K562 (cell line): Measurements from ENCODE around the gene SCFD2.

ENCODE experiments used
- FOXM1 ChIP-seq, 2 experiments: fragments of 450-650 bp in 1 of 2; sonication (generic) in 1 of 2; formaldehyde crosslinking in 1 of 2; IDR thresholded peaks; 2 replicates each; pipeline versions ENCODE4 v1.6.1 to v1.9.0; 2017 to 2022; ENCODE audit warnings: low read depth in 2 of 2, mild to moderate bottlenecking in 2 of 2, missing genetic modification reagents in 1 of 2, moderate library complexity in 1 of 2
- POLR3A ChIP-seq: IDR thresholded peaks from 2 replicates; pipeline ENCODE4 v1.6.1; 2011; ENCODE audit warnings: borderline replicate concordance, mild to moderate bottlenecking, moderate library complexity; ENCODE audit not compliant: insufficient read length, insufficient read depth; ENCODE audit errors: extremely low read depth
- SMC3 ChIP-seq: conservative IDR thresholded peaks from 2 replicates; pipeline ENCODE4 v1.6.1; 2011; ENCODE audit warnings: low read depth, low read length, improper control_type of control experiment; ENCODE audit not compliant: insufficient read depth
- YY1 ChIP-seq, 3 experiments: IDR thresholded peaks; 2 replicates each; pipeline ENCODE4 v1.6.1; 2011; ENCODE audit warnings: low read length in 2 of 3, mild to moderate bottlenecking in 2 of 3, moderate library complexity in 2 of 3, borderline replicate concordance in 1 of 3, control low read depth in 1 of 3, low read depth in 1 of 3; ENCODE audit not compliant: insufficient read depth in 3 of 3, insufficient replicate concordance in 2 of 3, control insufficient read depth in 1 of 3, insufficient read length in 1 of 3; ENCODE audit errors: extremely low read depth in 1 of 3
- ZZZ3 ChIP-seq: fragments of 450-650 bp; IDR thresholded peaks from 2 replicates; pipeline ENCODE4 v1.6.1; 2016; ENCODE audit warnings: antibody characterized with exemption, mild to moderate bottlenecking, moderate library complexity
- TF ChIP-seq, protein P1 (sequence below), 3 experiments: IDR thresholded peaks in 2 of 3; conservative IDR thresholded peaks in 1 of 3; 2 replicates each; pipeline ENCODE4 v1.5.1; 2011 to 2012; ENCODE audit warnings: low read length in 3 of 3, mild to moderate bottlenecking in 3 of 3, control low read depth in 2 of 3, improper control_type of control experiment in 1 of 3, inconsistent platforms in 1 of 3, low read depth in 1 of 3, mixed read lengths in 1 of 3, moderate library complexity in 1 of 3; ENCODE audit not compliant: insufficient read depth in 2 of 3

DNA sequence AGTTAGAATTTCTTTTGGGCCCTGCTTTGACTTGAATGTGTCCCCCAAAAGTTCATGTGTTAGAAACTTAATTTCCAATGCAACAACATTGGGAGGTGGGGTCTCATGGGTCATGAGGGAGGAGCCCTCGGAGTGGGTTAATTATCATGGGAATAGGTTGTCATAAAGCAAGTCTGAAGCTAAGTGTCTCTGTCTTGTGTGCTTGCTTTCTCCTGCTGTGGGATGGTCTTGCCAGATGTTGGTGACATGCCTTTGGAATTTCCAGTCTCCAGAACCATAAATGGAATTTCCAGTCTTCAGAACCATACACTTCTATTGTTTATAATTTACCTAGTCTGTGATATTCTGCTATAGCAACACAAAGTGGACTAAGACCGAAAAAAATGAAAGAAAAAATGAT, 432.1 kb downstream of the SCFD2 start:
- TF ChIP-seq YY1 (IDR thresholded peaks at IDR 0.05; ENCODE audit: borderline replicate concordance in 1 of 3, control insufficient read depth in 1 of 3, extremely low read depth in 1 of 3, insufficient read depth in 3 of 3, insufficient read length in 1 of 3, insufficient replicate concordance in 2 of 3, low read depth in 1 of 3, low read length in 2 of 3) (no peak), FOXM1 (IDR thresholded peaks at IDR 0.05; ENCODE audit: low read depth) (no peak), FOXM1 (CRISPR knock-in tag; IDR thresholded peaks at IDR 0.05; ENCODE audit: low read depth) (no peak), SMC3 (no peak), ZZZ3 (no peak), POLR3A (no peak)
- TF ChIP-seq, protein P1, sequence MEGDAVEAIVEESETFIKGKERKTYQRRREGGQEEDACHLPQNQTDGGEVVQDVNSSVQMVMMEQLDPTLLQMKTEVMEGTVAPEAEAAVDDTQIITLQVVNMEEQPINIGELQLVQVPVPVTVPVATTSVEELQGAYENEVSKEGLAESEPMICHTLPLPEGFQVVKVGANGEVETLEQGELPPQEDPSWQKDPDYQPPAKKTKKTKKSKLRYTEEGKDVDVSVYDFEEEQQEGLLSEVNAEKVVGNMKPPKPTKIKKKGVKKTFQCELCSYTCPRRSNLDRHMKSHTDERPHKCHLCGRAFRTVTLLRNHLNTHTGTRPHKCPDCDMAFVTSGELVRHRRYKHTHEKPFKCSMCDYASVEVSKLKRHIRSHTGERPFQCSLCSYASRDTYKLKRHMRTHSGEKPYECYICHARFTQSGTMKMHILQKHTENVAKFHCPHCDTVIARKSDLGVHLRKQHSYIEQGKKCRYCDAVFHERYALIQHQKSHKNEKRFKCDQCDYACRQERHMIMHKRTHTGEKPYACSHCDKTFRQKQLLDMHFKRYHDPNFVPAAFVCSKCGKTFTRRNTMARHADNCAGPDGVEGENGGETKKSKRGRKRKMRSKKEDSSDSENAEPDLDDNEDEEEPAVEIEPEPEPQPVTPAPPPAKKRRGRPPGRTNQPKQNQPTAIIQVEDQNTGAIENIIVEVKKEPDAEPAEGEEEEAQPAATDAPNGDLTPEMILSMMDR (IDR thresholded peaks at IDR 0.05 in 2 of 3, conservative IDR thresholded peaks at IDR 0.05 in 1 of 3; ENCODE audit: insufficient read depth in 2 of 3, low read depth in 1 of 3, low read length in 3 of 3): no peak
